DOHH2 (cell line): Measurements from ENCODE around the gene KRTAP12-2.

ENCODE experiments used
- H3F3A ChIP-seq: fragments of 200-600 bp; sonication (generic), shearing (Covaris generic); 2 replicates; pipeline ENCODE4 v1.6.0; 2016; ENCODE audit warnings: antibody characterized with exemption, mild to moderate bottlenecking; ENCODE audit not compliant: control insufficient read depth, insufficient read depth
- H3K27ac ChIP-seq: fragments of 200-600 bp; sonication (generic); 2 replicates; pipeline ENCODE4 v1.5.1; 2014; ENCODE audit warnings: low read depth, mild to moderate bottlenecking, low read length, moderate library complexity
- H3K27me3 ChIP-seq: fragments of 200-600 bp; sonication (generic); 2 replicates; pipeline ENCODE4 v1.6.1; 2014; ENCODE audit warnings: mild to moderate bottlenecking, low read length, mixed read lengths; ENCODE audit not compliant: control insufficient read depth
- H3K36me3 ChIP-seq: fragments of 200-600 bp; sonication (generic); 2 replicates; pipeline ENCODE4 v1.6.1; 2014; ENCODE audit warnings: mild to moderate bottlenecking, low read length, moderate library complexity, mixed read lengths; ENCODE audit not compliant: control insufficient read depth
- H3K4me1 ChIP-seq: fragments of 200-600 bp; sonication (generic); 2 replicates; pipeline ENCODE4 v1.6.1; 2014; ENCODE audit warnings: mild to moderate bottlenecking, low read length, mixed read lengths; ENCODE audit not compliant: control insufficient read depth
- H3K4me2 ChIP-seq: fragments of 200-600 bp; sonication (generic); 2 replicates; pipeline ENCODE4 v1.6.0; 2014; ENCODE audit warnings: mild to moderate bottlenecking, low read length, moderate library complexity
- H3K4me3 ChIP-seq: fragments of 200-600 bp; sonication (generic); 2 replicates; pipeline ENCODE4 v1.5.1; 2014; ENCODE audit warnings: mild to moderate bottlenecking, low read length, mixed read lengths
- H3K79me2 ChIP-seq: fragments of 200-600 bp; sonication (generic); 2 replicates; pipeline ENCODE4 v1.6.1; 2014; ENCODE audit warnings: mild to moderate bottlenecking, low read length, mixed read lengths; ENCODE audit not compliant: control insufficient read depth
- H3K9me2 ChIP-seq: fragments of 200-600 bp; sonication (generic); replicated peaks from 2 replicates; pipeline ENCODE4 v1.6.1; 2014; ENCODE audit warnings: mild to moderate bottlenecking, low read length, mixed read lengths; ENCODE audit not compliant: control insufficient read depth
- H3K9me3 ChIP-seq: fragments of 200-600 bp; sonication (generic); 2 replicates; pipeline ENCODE4 v1.6.1; 2014; ENCODE audit warnings: antibody characterized with exemption, low read length, mixed read lengths; ENCODE audit not compliant: control insufficient read depth, insufficient read depth
- H4K20me1 ChIP-seq: fragments of 200-600 bp; sonication (generic); 2 replicates; pipeline ENCODE4 v1.6.0; 2014; ENCODE audit warnings: low read depth, mild to moderate bottlenecking, antibody characterized with exemption, low read length, moderate library complexity; ENCODE audit not compliant: control insufficient read depth, insufficient read depth
- EZH2phosphoT487 ChIP-seq: fragments of 200-600 bp; sonication (generic); IDR thresholded peaks from 2 replicates; pipeline ENCODE4 v1.6.1; 2017; ENCODE audit warnings: borderline replicate concordance, mild to moderate bottlenecking, antibody characterized with exemption, low read length, moderate library complexity, mixed read lengths
- TF ChIP-seq, protein P1 (sequence below): fragments of 200-600 bp; sonication (generic); IDR thresholded peaks from one replicate; pipeline ENCODE4 v1.5.1; 2014; ENCODE audit warnings: antibody characterized with exemption, mild to moderate bottlenecking, low read depth, low read length; ENCODE audit not compliant: poor library complexity, severe bottlenecking

KRTAP12-2 gene

DNA sequence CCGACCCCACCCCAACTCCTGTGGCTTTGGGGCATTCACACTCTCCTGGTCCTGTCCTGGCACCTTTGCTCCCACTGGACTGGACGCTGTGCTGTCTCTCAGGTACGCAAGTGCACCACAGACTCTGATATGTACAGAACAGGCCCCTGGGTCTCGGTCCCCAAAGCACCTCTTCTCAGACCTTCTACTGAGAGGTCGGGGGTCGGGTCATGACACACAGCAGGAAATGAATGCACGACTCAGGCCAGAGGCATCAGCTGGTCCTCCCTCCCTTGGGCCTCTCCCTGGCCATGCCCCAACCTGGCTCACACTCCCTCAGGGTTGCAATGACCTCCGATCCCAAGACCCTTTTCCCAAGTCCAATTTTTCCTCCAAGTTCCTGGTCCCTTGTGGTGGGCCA lies 28.5 kb upstream of the KRTAP12-2 start:
- Histone ChIP-seq H4K20me1 (no peaks in the 10 kb centered on the region), H3F3A (no peaks in the 10 kb centered on the region), H3K27ac (no peak overlapping the region), H3K4me3 (no peak overlapping the region), H3K27me3 (peaks cover 5% of the 10 kb centered on the region; the same call in 1 of the 2 replicates), H3K9me3 (peaks cover 4% of the 10 kb centered on the region; the same call in 1 of the 2 replicates), H3K4me1 (no peaks in the 10 kb centered on the region), H3K9me2 (no peaks in the 10 kb centered on the region), H3K79me2 (no peaks in the 10 kb centered on the region), H3K36me3 (no peaks in the 10 kb centered on the region), H3K4me2 (no peak overlapping the region)
- TF ChIP-seq, protein P1, sequence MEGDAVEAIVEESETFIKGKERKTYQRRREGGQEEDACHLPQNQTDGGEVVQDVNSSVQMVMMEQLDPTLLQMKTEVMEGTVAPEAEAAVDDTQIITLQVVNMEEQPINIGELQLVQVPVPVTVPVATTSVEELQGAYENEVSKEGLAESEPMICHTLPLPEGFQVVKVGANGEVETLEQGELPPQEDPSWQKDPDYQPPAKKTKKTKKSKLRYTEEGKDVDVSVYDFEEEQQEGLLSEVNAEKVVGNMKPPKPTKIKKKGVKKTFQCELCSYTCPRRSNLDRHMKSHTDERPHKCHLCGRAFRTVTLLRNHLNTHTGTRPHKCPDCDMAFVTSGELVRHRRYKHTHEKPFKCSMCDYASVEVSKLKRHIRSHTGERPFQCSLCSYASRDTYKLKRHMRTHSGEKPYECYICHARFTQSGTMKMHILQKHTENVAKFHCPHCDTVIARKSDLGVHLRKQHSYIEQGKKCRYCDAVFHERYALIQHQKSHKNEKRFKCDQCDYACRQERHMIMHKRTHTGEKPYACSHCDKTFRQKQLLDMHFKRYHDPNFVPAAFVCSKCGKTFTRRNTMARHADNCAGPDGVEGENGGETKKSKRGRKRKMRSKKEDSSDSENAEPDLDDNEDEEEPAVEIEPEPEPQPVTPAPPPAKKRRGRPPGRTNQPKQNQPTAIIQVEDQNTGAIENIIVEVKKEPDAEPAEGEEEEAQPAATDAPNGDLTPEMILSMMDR: no peak
- no peak for TF ChIP-seq EZH2phosphoT487

DNA sequence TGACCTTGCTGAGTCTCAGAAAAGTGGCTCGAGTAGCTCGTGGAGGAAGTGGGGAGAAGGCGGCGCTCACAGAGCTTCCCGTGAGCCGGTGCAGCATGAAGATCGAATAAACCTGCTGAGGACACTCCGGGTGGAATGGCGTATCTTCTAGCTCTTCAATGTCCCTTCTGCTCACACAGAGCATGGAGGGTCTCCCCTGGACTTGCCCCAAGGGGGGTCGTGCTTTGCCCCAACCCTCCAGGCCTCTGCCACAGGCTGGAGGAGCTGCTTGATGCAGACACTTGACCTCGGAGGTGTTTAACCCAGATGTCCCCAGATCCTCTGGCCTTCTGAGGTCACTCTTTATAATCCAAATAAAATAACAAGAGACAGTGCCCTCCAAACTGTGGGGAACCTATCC lies 28.0 kb upstream of the KRTAP12-2 start:
- Histone ChIP-seq H3K79me2 (no peaks in the 10 kb centered on the region), H3K36me3 (no peaks in the 10 kb centered on the region)
- TF ChIP-seq, protein P1: no peak
- no peak for TF ChIP-seq EZH2phosphoT487

DNA sequence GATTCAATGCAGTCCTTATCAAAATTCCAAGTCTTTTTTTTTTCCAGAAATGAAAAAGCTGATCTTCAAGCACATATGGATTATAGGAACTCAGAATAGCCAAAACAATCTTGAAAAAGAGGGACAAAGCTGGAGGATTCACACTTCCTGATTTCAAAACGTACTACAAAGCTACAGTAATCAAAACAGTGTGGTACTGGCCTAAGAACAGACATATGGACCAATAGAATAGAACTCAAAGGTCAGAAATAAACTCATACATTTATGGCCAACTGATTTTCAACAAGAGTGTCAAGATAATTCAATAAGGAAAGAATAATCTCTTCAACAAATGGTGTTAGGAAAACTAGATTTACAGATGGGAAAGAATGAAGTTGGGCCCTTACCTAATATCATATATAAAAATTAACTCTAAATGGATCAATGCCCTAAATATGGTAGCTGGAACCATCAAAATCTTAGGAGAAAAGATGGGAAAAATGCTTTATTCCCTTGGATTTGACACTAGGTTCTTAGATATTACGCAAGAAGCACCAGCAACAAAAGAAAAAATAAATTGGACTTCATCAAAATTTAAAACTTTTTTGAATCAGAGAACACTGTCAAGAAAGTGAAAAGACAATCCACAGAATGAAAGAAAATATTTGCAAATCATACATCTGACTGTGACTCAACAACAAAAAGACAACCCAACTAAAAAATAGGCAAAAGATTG lies 26.2 kb upstream of the KRTAP12-2 start:
- H3K36me3 ChIP-seq: no peaks in the 10 kb centered on the region
- H3F3A ChIP-seq: no peaks in the 10 kb centered on the region
- H3K27ac ChIP-seq: no peak overlapping the region
- no peaks in the 10 kb centered on the region for H3K79me2 ChIP-seq
- peaks cover 4% of the 10 kb centered on the region; the same call in 1 of the 2 replicates for H3K9me3 ChIP-seq
- H4K20me1 ChIP-seq: no peaks in the 10 kb centered on the region
- TF ChIP-seq EZH2phosphoT487: no peak
- TF ChIP-seq, protein P1: no peak
- no peaks in the 10 kb centered on the region for H3K4me1 ChIP-seq
- H3K4me2 ChIP-seq: no peak overlapping the region
- no peak overlapping the region for H3K4me3 ChIP-seq
- no peaks in the 10 kb centered on the region for H3K27me3 ChIP-seq
- H3K9me2 ChIP-seq: no peaks in the 10 kb centered on the region

More for the DNA sequence above, 28.0 kb upstream of the KRTAP12-2 start:
- H3K4me3 ChIP-seq: no peak overlapping the region
- H3K27me3 ChIP-seq: peaks cover 2% of the 10 kb centered on the region; the same call in 1 of the 2 replicates
- no peaks in the 10 kb centered on the region for H3K4me1 ChIP-seq
- H3K4me2 ChIP-seq: no peak overlapping the region
- H3F3A ChIP-seq: no peaks in the 10 kb centered on the region
- H3K9me2 ChIP-seq: no peaks in the 10 kb centered on the region
- peaks cover 4% of the 10 kb centered on the region; the same call in 1 of the 2 replicates for H3K9me3 ChIP-seq
- no peaks in the 10 kb centered on the region for H4K20me1 ChIP-seq
- H3K27ac ChIP-seq: no peak overlapping the region
